Measurements from ENCODE around the gene MTCL1. TPM values are rescaled to one million over a fixed set of nuclear protein-coding genes. Genes with fewer than 3 reads are reported as not detected.
"Not testable (repeated sequence)": the region's sequence is repeated elsewhere in the genome, so short reads cannot be mapped to it uniquely, and the experiment has no call there.

Gene MTCL1
- total RNA-seq, 1 donor from 2014 or later: 36.9 TPM

DNA sequence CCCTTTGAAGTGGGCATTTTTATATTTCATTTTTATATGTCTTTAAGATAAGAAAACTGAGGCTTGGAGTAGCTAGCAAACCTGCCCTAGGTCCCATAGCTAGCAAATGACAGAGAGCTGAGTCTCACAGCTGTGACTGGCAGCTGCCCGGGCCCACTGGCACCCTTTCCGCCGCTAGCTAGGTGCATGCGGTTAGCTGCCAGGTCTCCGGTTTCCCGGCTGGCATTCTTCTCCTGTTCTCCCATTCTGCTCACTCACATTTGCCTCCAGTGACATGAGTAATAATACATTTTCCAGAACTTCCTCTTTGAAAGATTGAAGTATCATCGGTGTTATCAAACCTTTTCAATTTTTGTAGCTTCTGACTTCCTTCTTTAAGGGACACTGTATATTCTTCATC, 38.7 kb downstream of the MTCL1 start:
- peak; percentile 30 for DNase-seq

DNA sequence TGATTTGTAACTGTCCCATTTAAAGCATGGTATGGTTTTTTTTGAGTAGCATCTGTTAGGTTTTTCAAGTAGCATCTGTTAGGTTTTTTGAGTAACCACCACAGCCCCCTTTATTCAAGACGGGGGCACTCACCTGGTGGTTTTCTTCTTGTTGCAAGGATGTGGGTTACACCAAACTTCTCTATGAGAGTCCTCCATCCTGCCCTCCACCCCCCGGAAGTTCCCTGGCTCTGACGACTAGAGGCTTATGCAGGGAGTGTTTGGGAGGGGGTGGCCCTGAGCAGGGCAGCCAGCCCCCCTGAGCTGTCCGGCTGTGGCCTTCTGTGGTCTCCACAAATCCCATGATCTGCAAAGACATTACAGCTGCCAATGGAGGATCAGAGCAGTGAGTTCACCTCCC, 39.3 kb downstream of the MTCL1 start:
- no peak for DNase-seq

DNA sequence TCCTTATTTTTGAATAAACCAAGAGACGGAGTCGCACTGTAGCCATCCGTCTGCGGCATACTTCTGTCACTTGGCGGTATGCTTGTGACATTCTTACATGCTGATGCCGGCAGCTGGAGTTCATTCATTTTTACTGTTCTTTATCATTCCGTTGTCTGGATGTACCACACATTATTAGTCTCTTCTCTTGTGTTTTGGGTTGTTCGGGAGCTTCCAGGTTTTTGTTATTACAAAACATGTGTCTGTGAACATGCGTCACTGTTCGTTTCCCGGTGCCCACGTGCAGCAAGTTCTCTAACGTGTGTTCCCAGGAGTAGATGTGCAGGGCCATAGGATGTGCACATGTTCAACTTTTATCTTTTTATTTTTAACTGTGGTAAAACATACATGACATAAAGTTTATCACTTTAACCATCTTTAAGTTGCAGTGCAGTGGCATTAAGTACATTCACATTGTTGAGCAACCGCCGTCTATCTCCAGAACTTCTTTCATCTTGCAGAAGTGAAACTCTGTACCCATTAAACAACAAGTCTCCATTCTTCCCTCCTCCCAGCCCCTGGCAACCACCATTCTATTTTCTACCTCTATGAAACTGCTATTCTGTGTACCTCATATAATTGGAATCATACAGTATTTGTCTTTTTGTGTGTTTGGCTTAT, 40.1 kb downstream of the MTCL1 start:
- DNase-seq: no peak

DNA sequence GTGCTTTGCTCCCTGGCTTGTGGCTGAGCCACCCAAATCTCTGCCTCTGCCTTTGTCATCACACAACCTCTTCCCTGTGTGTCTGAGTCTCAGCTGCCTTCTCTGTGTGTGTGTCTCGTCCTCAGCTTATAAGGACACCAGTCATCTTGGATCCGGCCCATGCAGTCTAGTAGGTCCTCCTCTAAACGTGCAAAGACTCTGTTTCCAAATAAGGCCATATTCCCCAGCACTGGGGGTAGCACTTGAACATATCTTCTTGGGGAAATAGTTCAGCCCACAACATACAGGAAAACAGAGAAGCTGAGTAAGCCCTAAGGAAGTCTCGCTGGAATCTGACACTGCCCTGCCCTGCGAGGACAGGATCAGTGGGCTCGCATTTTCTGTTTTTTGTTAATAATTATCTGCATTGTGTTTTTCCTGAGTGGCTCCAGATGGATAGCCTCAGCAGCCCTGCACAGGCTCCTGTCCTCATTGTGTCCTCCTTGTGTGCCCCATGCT, 42.1 kb downstream of the MTCL1 start:
- DNase-seq: no peak

DNA sequence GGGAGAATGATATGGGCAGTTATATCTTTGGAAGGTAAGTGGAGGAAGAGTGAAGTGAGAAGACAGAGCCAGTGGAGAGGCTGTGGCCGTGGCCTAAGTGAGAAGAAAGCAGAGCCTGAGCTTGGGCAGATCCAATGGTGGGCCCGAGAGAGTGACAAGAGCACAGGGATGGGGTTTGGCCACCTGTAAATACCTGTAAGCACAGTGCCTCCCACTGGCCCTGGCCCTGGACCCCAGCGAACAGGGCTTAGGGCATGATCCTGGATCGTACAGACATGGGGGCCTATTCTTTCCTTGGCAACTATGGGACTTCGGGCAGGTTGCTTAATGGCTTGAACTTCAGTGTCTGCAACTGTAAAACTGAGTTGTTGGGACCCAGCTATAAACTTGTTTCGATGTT, 44.1 kb downstream of the MTCL1 start:
- DNase-seq: no peak

DNA sequence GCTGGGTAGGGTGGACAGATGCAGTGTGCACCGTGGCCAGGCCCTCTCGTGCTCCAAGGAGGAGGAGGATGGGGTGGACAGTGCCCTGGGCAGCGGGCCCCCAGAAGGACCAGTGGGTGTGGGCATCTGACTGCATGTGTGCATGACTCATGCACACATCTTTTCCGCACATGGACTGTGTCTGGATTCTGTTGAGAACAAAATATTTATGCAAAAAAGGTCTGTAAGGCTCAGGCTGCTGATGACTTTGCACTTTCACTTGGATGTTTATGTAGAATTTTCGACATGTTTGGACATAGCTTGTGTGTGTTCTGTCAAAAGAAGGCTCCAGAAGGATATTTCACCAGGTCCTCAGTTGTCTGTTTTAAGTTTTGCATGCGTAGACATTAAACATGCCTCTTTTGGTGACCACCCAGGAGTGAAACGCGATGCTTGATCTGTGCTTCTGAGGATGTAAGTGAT, 45.6 kb downstream of the MTCL1 start:
- DNase-seq: peak; percentile 69

DNA sequence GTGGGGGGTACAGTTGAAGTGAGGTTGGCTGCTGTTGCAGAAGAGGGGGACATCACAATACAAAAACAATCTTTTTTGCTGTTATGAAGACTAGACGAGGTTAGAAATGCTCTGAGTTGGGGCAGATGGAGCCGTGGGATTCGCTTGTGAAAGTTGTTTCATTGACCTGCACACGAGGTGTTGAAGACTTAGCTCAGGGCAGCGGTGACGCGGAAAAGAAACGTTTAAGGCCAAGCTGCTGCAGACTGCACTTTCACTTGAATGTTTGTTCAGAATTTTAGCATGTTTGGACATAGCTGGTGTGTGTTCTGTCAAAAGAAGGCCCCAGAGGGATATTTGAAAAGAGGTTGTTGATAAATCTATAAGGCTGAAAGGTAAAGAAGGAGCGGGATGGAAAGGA, 46.3 kb downstream of the MTCL1 start:
- DNase-seq: peak; percentile 30

DNA sequence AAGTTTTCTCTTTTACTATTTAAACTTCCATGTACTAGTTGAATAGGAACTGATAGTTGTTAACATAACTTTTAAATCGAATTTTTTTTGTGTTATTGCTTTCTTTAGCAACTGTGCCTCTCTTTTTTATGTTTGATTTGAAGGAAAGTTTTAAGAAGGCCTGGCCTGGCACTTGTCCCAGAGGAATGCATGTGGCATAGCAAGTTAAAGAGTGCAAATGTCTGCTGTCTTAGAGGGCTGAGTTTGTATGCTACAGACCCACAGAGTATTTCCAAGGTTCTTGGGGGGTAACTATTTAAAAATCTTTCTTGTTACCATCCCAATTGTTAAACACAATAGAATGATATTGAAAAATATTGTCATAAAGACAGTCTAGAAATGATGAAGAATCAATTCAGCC, 47.0 kb downstream of the MTCL1 start:
- DNase-seq: peak; percentile 42

DNA sequence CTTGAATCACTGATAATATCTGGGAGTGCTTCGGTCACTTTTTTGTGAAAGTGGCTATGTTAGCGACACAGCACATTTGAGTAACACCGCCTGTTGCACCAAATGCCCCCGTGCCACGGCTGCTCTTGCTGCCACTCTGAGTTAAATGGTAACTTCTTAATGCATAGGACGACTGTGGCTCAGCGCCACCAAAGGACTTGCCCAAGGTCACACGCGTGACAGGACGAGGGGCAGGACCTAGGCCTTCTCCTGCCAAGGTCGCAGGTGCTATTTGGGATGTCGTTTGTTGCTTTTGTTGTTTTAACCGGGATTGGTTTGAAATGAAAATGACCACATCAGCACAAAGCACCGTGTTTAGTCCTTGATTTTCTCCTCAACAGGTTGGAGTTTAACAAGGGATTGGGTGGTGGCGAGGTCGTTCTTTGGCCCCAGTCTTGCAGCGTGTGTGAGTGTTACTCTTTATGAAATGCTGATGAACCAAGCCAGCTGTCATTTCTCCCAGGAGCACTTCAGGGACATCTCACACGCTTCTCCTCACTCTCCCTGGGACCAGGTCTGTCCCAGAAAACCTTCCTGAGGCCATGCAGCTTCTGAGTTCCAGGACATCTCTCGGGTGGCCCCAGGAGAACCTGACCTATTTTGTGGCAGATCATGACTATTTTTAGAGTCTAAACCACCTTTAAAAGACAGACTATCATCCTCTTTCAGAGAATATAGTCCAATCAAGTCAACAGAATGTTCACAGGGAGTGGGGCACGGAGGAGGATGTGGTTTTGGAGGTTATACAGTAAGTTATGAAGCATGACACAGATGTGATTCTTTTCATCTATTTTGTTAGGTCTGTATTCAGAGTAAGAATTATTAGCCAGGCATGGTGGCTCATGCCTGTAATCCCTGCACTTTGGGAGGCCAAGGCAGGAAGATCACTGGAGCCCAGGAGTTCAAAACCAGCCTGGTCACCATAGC, 49.9 kb downstream of the MTCL1 start:
- no peak for DNase-seq

DNA sequence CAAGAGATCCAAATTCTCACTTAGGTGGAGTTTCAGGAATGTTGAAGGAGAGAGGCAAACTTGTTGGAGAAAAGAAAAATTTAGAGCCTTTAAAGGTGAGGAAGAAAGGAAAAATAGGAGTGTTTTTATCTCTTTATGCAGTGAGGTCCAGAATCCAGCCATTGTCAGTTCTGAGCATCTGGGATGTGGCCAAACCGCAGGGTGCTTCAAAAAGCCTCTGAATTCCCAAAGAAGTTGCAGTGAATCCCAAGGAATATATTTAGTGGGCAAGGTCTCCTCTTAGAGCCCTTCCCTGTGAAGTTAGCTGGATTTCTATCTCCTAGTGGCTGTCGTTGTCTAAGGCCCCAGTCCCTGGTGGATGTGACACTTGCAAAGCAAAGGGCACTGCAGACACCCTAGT, 51.2 kb downstream of the MTCL1 start:
- DNase-seq: no peak

DNA sequence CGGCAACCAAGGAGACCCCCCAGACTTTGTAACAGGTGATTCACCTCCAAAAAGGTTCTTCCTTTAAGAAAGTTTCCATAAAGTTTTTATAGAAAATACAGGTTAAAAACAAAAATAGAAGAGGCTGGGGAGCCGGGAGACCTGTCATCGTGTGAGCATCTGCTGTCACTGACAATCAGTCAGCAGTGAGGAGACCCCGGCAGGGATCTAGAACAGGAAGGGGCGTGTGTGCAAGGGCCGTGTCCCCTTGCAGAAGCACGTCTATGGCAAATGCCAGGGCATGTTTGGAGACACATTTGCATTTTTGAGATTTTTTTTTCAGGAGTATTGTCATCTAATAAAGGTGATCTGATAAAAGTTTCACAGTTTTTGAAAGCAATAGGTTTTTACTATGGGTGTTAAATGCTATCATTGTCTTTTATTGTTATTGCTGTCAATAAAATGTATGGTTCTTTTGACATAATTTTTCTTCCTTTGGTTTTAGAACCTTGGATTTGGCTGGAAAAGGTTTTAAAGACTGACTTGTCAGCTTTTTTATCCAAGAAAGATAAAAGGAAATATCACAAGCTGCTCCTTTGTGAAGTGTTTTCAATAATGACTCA, 52.1 kb downstream of the MTCL1 start:
- no peak for DNase-seq

DNA sequence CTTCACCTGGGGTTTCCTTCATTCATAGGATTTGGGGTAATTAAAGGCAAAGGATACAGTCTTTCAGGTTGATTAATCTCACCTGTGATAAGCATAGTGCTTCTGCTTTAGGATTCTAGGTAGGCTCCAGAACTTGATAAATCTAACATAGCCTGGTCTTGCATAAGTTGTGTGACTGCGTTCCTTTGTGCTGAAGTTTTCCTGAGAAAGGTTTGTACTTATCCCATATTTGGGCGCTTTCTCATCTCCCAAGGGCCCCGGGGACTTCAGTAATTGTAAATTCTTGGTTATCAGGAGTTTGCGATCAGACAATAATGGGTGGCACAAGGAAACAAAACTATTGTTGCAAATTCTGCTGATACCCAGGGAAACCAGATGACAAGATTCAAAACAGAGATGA, 53.1 kb downstream of the MTCL1 start:
- no peak for DNase-seq

DNA sequence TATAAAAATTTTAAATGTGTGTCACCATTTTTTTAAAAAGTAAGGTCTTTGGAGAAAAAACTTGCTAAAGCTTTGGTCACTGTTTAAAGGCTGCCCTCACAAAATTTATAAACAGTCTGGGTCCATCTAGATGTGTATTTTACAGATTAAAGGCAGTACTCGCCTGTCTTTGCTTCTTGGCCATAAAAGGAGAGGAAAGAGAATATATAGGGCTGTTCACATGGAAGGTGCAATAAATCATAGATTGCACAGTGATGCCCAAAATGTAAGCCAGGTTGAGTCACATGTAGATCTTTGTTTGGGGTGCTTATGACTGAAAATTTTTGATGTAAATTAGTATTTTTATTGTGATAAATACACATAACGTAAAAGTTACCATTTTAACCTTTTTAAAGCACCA, 55.6 kb downstream of the MTCL1 start:
- DNase-seq: no peak

DNA sequence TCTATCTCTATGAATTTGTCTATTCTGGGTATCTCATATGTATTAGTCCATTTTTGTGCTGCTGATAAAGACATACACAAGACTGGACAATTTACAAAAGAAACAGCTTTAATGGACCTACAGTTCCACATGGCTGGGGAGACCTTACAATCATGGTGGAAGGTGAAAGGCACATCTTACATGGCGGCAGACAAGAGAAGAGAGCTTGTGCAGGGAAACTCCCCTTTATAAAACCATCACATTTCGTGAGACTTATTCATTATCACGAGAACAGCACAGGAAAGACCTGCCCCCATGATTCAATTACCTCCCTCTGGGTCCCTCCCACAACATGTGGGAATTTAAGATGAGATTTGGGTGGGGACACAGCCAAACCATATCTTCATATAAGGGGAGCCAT, 56.2 kb downstream of the MTCL1 start:
- DNase-seq: not testable (repeated sequence)

DNA sequence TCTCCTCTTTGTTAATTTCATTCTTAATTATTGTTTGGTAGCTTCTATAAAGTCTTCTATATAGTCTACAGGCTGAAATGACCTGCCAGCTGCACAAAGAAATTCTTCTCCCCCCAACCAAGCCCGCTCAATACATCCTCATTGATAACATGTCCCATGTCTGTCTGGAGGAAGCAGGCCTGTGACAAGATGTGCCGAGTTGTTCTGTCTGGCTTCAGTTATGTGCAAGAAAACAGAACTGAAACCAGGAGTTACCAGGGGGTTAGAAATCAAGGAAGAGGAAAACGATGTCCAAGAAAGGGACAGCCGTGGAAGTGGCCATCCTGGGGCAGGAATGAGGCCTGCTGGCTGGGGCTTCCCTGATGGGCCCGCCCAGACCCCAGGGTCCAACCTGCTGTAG, 57.6 kb downstream of the MTCL1 start:
- no peak for DNase-seq

DNA sequence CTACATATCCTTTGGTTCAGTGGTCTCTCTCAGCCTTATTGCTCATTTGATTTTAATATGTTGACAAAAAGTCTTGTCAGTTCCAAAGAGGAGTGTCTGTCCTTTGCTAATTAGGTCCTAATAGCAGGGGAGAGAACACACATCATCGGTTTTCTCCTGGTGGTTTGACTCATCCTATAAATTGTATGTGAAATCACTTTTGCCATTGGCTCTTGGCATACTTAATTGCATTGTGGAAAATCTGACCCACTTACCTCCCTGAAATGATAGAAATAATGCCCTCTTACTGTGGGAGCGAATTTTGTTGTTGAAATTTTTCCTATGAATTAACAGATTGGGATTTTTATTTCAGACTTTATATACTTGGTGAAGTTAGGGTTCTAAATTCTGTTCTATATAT, 58.3 kb downstream of the MTCL1 start:
- no peak for DNase-seq

DNA sequence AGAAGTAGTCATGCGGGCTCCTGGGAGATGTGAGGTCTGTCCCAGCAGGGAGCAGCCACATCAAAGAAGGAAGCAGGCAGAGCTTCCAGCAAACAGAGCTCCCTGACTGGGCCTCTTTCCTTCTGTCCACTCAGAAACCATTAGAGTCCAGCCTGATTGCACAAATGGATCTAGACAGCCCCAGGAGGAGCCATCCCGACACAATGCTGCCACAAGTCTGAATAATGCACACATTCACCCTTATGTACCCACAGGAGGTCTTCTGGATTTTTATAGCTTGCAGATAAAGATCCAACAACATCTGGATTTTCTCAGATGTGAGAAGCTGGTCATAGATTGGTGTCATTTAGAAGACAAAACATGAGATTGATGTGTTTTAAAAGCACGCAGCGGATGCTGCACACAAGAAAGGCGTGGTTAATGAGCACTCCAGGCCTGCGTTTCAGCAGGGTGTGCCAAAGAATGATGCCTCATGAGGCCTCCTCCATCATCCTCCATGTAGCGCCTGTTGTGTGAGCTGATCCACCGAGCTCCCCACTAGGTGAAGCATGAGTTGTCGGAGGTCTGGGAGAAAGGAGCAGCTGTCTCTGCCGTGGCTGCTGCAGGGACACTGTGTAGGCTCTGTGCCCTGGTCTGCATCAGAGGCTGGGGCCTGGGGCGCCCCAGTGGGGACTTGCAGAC, 60.6 kb downstream of the MTCL1 start:
- peak; percentile 77 for DNase-seq

DNA sequence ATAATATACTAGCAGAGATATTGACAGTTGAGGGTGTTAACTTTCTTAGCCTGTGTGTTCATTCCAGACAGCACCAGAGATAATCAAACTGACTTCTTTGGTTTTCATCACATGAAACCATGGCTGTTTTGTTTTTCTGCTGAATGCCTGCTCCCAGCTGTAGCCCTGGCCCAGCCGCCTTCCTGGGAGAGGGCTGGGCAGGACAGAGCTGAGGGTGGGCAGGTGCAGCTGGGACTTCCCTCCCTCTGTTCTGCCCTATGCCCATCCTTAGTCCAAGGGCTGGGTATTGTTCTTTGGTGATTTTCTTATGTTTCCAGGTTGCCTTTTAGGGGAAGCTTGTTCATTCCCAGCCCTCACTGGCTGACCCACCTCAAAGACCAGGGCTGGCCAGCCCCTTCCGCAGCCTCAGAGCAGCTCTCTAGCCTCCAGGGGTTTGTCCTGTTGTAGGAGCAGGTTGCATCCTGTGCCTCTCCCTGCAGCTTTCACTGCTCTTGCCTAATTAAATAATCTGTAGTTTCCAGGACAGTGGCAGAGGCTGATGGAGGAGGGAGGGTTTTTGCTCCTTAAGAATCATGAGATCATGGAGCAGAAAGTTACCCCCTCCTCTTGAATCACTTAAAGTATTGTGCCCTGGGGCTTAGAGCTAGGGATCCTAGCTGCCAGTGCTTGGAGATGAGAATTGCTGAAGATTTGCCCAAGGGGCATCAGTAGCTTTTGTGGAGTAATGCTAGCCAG, 61.4 kb downstream of the MTCL1 start:
- DNase-seq: peak; percentile 52

DNA sequence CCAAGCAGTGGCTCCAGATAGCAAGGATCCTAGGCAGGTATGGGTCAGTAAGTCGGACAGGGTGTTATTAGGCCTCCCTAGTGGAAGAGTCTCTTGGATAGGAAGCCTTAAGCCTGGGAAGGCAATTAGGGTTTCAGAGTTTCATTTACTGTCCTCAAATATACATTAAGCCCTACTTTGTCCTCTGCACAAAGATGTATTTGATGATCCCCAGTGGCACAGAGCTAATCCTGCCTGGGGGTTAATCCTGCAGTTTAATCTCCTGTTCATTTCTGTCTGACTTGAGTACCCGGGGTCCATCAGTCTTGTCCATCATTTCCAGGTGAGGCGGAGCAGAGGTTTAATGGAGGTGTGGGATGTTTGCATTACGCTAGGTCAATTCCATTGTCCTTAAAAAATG, 62.0 kb downstream of the MTCL1 start:
- DNase-seq: no peak

DNA sequence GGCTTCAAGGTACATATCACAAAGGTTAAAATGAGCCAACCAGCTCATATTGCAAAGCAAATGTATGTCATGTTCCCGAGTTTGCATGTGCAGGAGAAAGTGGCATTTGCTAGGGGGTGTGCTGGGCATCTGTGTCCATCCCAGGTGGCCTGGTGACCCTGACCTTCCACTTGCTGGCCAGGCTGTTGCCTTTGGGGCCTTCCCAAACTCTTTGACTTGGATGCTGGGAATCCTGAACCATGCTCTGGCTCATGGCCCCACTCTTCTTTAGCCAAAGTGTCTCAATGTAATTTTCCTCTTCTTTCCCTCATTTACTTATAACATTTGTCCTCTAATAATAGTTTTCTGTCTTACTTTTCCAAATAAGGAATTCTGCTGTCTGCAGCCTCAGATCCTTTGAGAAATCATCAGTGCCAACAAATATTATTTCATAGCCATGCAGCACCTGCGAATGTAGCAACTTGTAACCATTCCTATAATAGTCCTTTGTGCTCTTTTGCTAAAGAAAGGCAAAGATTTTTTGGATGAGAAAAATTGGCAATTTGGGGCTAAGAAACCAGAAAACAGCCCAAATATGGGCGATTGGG, 64.2 kb downstream of the MTCL1 start:
- DNase-seq: no peak

DNA sequence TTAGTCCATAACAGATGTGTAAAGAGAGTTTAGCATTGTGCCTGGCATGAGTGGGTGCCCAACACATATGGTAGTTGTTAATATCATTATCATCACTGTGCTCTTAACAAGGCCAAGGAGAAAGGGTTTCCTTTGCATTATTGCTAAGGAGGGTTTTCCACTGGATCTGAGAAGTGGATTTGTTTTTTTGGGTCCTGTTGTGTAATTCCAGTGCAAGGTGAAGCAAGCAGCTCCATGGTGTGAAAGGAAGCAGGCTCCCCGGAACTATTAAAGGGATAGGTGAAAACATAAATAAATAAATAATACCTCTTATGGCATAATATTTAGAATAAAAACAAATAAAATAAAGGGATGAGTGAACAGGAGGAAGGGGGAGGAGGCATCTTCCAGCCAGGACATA, 65.3 kb downstream of the MTCL1 start:
- no peak for DNase-seq
